OCI-M2 (cell line): ENCODE measurements around the gene KCNMA1.

Experiments
- DNase-seq: peaks from one replicate; lab custom pipeline; 2025; ENCODE audit not compliant: unreplicated experiment; lab: John Stamatoyannopoulos, UW

KCNMA1 gene

DNA sequence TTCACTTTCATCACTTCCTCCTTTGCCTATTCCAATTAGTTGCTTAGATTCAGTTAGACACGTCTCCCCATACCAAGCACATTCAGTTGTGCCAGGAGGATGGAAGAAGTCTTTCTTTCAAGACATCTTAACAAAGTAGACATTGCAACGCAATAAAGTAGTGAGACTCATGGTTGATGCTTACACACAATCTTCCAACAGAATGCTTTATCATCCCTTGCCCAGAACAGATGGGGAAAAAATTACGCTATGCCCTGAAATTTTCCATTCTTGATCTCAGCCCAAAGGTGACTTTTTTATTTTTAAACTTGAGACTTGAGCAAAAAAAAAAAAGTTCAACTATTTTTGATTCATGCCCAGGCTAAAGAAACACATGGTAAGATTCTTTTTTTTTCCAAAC, 74.9 kb downstream of the KCNMA1 start:
- no peak for DNase-seq

- DNase-seq, result no peak
These were observed 75.6 kb downstream of the KCNMA1 start for GRCh38 chr10:77561991-77562390.

DNA sequence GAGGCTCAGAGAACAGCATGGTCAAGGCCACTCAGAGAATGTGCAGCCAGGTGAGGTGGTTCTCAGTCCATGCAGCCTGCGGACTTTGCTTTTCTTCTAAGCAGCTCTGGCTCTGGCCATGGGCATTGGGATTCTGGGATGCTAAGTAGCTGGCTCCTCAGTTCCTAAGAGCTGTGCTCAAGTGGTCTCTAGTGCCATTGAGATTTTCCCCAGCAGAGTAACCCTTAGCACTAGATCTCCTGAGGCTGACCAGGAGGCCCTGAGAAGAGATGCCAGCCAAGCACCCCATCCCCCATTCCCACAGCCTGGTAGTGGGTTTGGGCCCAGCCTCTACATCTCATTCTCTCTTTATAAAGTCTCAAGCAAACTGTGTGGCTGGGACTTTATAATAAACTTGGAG, 77.1 kb downstream of the KCNMA1 start:
- DNase-seq, result no peak

DNA sequence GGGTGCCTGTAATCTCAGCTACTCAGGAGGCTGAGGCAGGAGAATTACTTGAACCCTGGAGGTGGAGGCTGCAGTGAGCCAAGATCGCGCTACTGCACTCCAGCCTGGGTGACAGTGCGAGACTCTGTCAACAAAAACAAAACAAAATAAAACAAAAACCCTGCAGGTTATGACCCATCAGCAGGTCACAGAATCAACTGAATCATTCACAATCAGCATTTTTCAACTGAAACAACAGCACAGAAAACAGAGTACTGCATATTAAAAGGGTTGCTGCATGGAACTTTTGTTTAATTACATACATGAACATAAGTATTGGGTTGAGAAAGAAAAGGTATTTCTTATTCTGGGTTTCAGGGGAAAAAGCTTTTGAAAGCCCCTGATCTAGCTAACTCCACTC, 77.6 kb downstream of the KCNMA1 start:
- DNase-seq, result no peak

DNA sequence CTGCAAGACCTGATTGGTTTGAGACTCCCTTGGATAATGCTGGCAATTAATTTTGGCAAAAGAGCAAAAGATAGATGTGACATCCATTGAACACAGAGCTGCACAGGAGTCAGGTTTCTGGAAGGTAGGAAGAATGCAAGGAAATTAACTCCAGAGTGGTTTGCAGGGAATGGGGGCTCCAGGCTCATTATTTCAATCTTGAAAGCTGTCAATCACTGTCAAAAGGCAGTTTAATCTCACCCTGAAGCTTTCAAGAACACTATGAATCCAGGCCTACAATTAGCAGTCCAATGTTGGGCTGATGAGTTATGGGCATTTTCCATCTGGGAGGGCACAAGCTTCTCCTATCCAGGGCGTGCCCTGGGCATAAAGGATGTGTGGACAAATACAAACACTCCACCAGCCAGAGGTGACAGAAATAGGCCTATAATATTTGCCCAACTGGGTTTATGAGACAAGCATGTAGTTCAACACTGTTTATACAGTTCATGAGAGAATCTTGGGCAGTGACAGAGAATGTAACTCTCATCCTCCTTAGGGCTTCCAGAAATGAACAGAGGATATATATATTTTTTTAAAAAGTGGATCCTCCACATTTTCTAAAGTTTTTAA, 80.5 kb downstream of the KCNMA1 start:
- no peak for DNase-seq

DNA sequence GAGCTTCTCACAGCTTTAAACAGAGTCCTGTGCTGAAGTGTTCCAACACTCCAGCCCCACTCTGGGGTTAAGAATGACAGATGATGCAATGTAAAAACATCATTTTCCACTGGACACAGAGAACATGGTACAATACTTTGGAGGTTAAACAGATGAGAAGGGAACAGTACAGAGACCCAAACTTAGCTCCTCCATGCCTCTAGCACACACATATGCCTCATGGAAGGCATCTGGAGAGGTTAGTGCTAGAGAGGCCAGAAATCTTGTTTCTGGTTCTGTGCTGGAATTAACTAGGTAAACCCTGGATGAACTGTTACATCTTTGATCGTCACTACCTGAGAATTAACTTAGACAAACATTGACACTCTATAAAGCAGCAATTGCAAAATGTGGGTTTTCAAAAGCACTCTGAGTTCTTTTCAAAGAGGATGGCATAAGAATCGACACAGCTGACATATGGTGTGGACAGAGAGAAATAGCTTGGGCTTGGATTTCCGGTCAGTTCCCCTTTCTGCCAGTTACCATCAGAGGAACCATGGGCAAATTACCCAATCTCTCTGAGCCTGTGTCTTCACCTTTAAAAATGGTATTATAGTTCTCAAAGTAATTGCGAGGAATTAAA, 81.9 kb downstream of the KCNMA1 start:
- DNase-seq, result no peak

GRCh38 chr10:77554996-77555397, 82.6 kb downstream of the KCNMA1 start:
- DNase-seq, result no peak

DNA sequence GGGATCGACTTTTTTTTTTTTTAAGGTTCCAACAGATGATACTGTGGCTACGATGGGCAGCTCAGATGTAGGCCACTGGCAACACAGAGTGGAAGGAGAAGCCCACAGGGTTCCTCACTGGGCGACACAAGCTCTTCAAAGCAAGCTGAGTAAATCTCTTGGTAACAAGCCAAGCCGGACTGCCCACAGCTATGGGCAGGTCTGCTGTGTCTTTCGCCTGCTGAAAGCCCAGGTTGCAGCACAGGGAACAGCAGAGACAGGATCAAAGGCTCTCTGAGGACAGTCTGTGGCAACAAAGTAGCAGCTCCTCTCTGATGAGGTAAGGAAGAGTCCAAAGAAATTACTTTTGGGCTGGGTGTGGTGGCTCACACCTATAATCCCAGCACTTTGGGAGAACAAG, 83.6 kb downstream of the KCNMA1 start:
- DNase-seq, result no peak

DNA sequence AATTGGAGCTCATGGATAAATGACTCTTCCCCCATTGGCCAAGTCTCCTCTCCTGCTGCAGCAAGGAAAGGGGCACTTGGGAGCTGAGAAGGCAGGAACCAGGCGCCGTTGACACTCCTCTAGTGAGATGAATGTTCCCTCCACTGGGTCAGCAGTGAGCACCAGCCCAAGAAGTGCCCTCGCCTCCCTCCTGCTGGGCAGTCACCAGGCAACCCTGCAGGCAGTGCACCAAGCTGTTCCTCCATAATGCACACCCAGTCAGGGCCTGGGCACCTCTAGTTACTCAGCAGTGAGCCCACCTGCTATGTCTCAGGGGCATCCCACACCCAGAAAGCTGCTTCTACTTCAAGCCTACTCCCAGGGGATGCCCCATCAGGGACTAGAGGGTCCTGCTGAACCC, 84.3 kb downstream of the KCNMA1 start:
- DNase-seq, result no peak

- no peak for DNase-seq
These were observed 85.4 kb downstream of the KCNMA1 start for GRCh38 chr10:77552252-77552651.

DNA sequence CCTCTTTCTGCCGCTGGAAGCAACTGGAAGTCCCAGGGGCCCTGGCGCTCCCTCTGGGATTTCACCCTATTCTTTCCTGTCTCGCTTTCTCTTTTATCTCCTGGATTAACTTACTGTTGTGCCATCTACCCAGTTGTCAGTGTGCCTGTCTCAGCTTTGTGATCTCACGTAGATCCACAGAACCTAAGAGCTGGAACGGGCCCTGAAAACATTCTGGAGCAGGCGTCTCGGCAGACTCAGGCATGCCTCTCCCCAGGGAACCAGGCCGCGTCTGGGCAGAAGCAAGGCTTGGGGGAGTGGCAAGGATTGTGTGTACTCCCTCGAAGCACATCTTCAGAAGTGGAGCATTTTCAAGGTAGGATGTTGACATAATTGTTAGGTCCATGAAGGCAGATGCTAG, 87.2 kb downstream of the KCNMA1 start:
- DNase-seq, result no peak

- no peak for DNase-seq
These were observed 88.9 kb downstream of the KCNMA1 start for GRCh38 chr10:77548671-77549070.

DNA sequence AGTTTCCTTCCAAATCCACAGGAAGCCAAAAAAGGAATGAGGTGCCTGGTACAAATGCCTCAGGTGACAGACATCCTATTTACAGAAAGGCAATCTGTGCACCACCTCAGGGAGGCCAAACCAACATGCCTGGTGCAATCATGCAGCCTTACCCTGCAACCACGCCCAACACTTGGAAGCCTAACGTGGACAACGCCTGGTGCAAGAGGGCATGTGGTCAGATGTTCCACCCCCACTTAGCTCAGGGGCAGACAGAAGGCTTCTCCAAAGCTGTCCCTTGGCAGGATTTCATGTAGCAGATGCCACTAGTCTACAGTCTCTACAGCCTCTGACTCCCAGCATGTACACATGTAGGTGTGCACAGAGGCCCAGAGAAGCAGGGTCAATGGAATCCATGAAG, 89.5 kb downstream of the KCNMA1 start:
- DNase-seq, result no peak

DNA sequence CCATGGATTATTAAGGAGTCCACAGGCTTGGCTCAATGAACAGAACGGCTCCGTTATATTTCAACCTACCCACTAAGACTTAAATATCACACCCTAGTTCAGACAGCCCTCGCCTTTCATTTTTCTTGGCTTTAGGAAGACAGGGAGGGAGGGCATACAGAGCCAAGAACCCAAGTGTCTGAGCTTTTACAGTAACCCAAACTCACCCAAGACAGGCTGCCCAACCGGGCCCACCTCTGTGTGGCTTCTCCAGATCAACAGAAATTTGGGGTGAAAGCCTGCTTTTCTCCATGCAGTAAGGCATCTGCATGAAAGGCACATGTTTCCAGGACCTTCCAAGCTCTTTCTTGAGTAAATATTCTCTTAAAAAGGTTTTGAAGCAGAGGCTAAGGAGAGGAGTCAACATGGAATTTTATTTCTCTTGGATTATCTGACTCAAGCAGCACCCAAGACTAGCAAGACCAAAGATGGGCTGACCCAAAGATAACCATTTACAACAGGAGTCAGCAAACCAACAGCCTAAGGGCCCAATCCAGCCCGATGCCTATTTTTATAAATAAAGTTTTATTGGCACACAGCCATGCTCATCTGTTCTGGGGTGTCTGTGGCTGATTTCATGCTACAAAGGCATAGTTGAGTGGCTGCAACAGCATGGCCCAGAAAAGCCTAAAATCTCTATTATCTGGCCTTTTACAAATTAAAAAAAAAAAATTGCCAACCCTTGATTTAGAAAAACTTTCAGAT, 90.1 kb downstream of the KCNMA1 start:
- no peak for DNase-seq

DNA sequence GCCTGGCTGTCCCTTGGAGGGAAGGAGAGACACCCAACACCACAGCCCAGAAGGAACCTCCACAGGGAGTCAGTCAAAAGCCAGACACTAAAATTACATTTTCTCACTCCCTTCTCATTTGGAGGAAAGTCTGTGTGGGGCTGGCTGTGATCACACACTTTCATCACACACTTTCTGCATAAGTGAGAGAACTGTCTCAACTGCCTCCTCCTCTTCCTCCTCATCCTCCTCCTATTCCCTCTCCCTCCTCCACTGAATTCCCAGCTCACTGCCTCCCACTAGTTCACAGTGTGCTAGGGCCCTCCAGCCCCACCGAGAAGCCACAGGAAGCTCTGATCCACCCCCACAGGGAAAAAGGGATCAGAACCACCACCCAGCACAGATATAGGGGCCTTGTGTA, 91.6 kb downstream of the KCNMA1 start:
- no peak for DNase-seq

GRCh38 chr10:77545585-77545984, 92.0 kb downstream of the KCNMA1 start:
- DNase-seq, result no peak

DNA sequence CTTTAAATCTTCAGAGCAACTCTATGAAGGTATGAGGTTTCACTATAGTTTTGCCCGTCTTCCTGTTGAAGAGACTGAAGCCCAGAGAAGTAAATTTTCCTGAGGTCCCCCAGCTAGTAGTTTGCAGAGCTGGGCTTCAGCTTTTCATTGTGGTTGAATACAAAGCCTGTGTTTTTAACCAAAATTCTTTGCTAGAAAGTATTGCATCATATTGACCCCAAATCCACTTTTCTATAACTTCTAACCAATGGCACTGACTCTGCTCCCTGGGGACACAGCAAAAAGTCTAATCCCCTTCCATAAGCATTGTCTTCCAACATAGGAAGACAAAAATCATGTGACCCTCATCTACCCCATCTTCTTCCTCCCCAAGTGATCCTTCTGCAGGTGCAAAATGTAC, 93.0 kb downstream of the KCNMA1 start:
- DNase-seq, result no peak

DNA sequence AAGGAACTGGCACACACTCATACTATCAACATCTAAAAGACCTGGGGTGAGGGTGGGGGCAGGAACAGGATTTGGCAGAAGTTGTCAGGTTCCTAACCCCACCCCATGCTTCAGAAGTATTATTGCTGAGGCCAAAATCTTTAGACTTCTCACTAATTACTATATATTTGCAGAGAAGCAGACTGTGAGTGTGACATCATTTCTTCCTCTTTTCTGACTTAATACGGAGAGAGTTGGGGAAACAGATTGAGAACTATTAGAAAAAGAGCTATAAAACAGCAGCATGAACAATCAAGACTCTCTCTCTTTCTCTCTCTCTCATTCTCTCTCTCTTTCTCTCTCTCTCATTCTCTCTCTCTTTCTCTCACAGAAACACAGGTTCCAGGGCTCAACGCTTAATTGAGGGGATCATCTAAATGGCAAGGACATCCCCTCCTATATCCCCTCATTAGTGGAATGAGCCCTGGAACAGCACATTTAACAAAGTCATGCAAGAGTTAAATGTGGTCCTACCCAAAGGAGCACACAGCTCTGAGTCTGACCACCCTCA, 94.8 kb downstream of the KCNMA1 start:
- DNase-seq, result no peak

- DNase-seq, result no peak
These were observed 95.7 kb downstream of the KCNMA1 start for GRCh38 chr10:77541944-77542343.

DNA sequence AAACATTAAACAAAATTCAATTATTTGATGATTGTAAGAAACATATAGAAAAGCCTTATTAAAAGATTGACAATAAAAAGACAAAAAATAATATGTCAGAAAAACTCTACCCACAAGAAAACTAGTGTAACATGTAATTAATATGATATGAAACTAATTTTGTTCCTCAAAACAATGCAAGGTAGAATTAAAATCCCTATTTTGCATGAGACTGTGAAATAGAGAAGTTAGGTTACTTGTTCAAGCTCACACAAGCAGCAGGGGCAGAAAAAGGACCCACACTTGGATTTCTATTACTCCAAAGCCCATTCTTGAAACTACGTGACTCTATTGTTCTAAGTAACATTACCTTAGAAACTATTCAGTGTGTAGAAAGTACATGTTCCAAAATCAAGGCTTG, 96.4 kb downstream of the KCNMA1 start:
- no peak for DNase-seq

DNA sequence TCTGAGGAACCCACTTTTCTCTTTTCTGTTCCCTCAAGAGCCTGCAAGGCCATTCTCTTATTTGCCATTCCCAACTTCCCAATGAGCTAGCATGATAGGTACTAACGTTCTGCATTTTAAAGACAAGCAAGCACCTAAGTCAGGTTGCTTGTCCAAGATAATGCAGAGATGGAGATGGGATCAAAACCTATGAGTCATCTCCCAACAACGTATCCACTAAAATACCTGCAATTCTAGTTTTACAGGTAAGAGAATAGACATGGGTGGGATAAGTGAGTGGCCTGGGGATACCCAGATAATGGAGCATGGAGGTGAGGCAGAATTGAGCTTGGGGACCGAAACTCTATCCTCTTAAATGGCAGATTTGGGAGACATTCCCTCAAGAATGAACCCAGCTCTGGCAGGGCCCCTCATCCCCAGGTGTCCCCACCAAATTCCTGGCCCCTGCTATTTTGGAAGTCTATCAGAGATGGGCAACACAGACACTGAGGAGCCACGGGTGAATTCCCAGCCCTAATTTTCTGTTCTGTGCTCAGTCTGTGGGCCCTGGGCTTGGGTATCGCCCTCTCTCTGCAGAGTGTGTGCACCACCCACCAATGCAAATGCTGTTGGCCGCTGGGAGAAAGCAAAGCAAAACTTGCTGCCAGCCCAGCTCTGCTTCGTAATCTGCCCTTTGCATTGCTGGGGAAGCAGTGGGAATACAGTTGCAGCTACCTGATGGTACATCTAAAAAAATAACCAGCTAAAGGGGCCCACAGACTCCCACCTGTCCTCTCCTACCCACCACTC, 98.3 kb downstream of the KCNMA1 start:
- DNase-seq, result no peak
